GM12878 (cell line): ENCODE data around the gene DIP2B. TPM values are rescaled to one million over a fixed set of nuclear protein-coding genes. Genes with fewer than 3 reads are reported as not detected.

Source experiments
- ATAC-seq: fragments of 200-7000 bp; cut with Tn5 transposase; 3 replicates; pipeline ENCODE4 v1.9.1; 2020; ENCODE audit warnings: mild to moderate bottlenecking, moderate library complexity
- BruUV-seq: library from RNA; stranded (reverse); fragments of 400-500 nt; replicated peaks from 2 replicates; lab custom pipeline; 2021; lab: Mats Ljungman, UMichigan
- CTCF ChIA-PET: fragments of 300-600 bp; sonication (Branson Sonifier 250); formaldehyde crosslinking; extraction: SDS; loops from one replicate; lab custom pipeline; 2021; ENCODE audit warnings: inconsistent platforms; lab: Yijun Ruan, JAX
- POLR2A ChIA-PET: fragments of 350-600 bp; formaldehyde crosslinking; extraction: SDS; loops from one replicate; lab custom pipeline; 2021; ENCODE audit warnings: inconsistent platforms; lab: Charles Lee
- RAD21 ChIA-PET: fragments of 300-600 bp; sonication (Branson Sonifier 250); formaldehyde crosslinking; loops from one replicate; lab custom pipeline; 2023; ENCODE audit warnings: antibody characterized with exemption; ENCODE audit not compliant: unreplicated experiment; lab: Charles Lee
- SMC1A ChIA-PET: fragments of 300-600 bp; sonication (Branson Sonifier 250); formaldehyde crosslinking; loops from one replicate; lab custom pipeline; 2023; ENCODE audit not compliant: unreplicated experiment, uncharacterized antibody; lab: Charles Lee
- DNase-seq: peaks from one replicate; pipeline ENCODE4 v3.0.0-alpha.2; 2011; ENCODE audit warnings: low read depth, low spot score
- FAIRE-seq: peaks from 3 replicates; lab custom pipeline; 2011; peaks lifted over from hg19 to GRCh38; lab: Jason Lieb, UNC
- H2AFZ ChIP-seq: 2 replicates; pipeline ENCODE4 v1.6.0; 2011; ENCODE audit warnings: low read depth, low read length, control low read depth; ENCODE audit not compliant: control insufficient read depth
- H3K27ac ChIP-seq: 2 replicates; pipeline ENCODE4 v1.5.1; 2011; ENCODE audit warnings: control low read depth; ENCODE audit not compliant: control insufficient read depth, insufficient read depth
- H3K27me3 ChIP-seq, 2 experiments: replicated peaks in 1 of 2; 2 replicates each; pipeline versions ENCODE4 v1.6.0 to v1.6.1; 2011; ENCODE audit warnings: low read length in 1 of 2; ENCODE audit not compliant: control insufficient read depth in 2 of 2, insufficient read depth in 2 of 2
- H3K36me3 ChIP-seq, 2 experiments: 2 replicates each; pipeline ENCODE4 v1.5.1; 2011; ENCODE audit warnings: low read length in 1 of 2; ENCODE audit not compliant: control insufficient read depth in 2 of 2, insufficient read depth in 2 of 2
- H3K4me1 ChIP-seq: 2 replicates; pipeline ENCODE4 v1.6.1; 2011; ENCODE audit warnings: mild to moderate bottlenecking, low read length, moderate library complexity, mixed read lengths; ENCODE audit not compliant: control insufficient read depth, insufficient read depth
- H3K4me2 ChIP-seq: 2 replicates; pipeline ENCODE4 v1.6.0; 2011; ENCODE audit warnings: control low read depth; ENCODE audit not compliant: control insufficient read depth, insufficient read depth
- H3K4me3 ChIP-seq: fragments of 200-600 bp; sonication (generic); 2 replicates; pipeline ENCODE4 v1.5.1; 2016
- H3K79me2 ChIP-seq: 2 replicates; pipeline ENCODE4 v1.6.0; 2011; ENCODE audit warnings: low read length; ENCODE audit not compliant: control insufficient read depth, insufficient read depth
- H3K9ac ChIP-seq: 2 replicates; pipeline ENCODE4 v1.8.0; 2011; ENCODE audit warnings: low read length, control low read depth, mixed read lengths; ENCODE audit not compliant: control insufficient read depth, insufficient read depth
- H3K9me3 ChIP-seq: replicated peaks from 3 replicates; pipeline ENCODE4 v1.5.1; 2011; ENCODE audit warnings: mild to moderate bottlenecking, low read length; ENCODE audit not compliant: control insufficient read depth, insufficient read depth
- H4K20me1 ChIP-seq: 2 replicates; pipeline ENCODE4 v1.6.0; 2011; ENCODE audit not compliant: control insufficient read depth, insufficient read depth
- CREM ChIP-seq: IDR thresholded peaks from 2 replicates; pipeline ENCODE4 v1.6.1; 2014; ENCODE audit warnings: antibody characterized with exemption, low read depth
- NR2C1 ChIP-seq: fragments of 450-650 bp; IDR thresholded peaks from 2 replicates; pipeline ENCODE4 v1.6.1; 2017; ENCODE audit warnings: antibody characterized with exemption, mild to moderate bottlenecking, moderate library complexity
- RUNX3 ChIP-seq: IDR thresholded peaks from 2 replicates; pipeline ENCODE4 v1.6.1; 2012; ENCODE audit warnings: low read length, inconsistent platforms
- SPI1 ChIP-seq: IDR thresholded peaks from 2 replicates; pipeline ENCODE4 v1.6.1; 2011; ENCODE audit warnings: low read depth, mild to moderate bottlenecking, low read length, moderate library complexity, borderline replicate concordance; ENCODE audit not compliant: insufficient read depth
- SUZ12 ChIP-seq: fragments of 200-600 bp; sonication (generic); IDR thresholded peaks from one replicate; pipeline ENCODE4 v1.6.1; 2018; ENCODE audit warnings: antibody characterized with exemption, mild to moderate bottlenecking; ENCODE audit not compliant: unreplicated experiment
- WGBS: methylation state at CpG from one replicate; pipeline ENCODE4 v1.1.6; 2016; ENCODE audit warnings: low lambda C conversion rate; ENCODE audit not compliant: insufficient replicate concordance, insufficient coverage; ENCODE audit errors: missing lambda C conversion rate; 5-methylcytosine and 5-hydroxymethylcytosine counted together
- in situ Hi-C: fragments of 300-500 bp; cut with MboI; formaldehyde crosslinking; loops from 9 replicates; pipeline ENCODE4 v1.14.3; 2018; ENCODE audit warnings: mixed read lengths
- intact Hi-C: fragments of 100-400 bp; cut with micrococcal nuclease; formaldehyde crosslinking; loops from one replicate; pipeline ENCODE4 v1.14.2; 2022; ENCODE audit not compliant: unreplicated experiment
- polyA plus RNA-seq, 11 experiments: library from polyadenylated mRNA; depleted of rRNA in 4 of 11; unstranded in 6 of 11; stranded (reverse) in 5 of 11; fragments of >200 nt; fragmentation: Nextera tagmentation in 4 of 11; fragmentation: Illumina TruSeq in 1 of 11; extraction: Ambion mirVana in 4 of 11; extraction: Trizol in 1 of 11; gene quantifications; 1 replicate in 1 of 11; 2 replicates in 10 of 11; pipeline versions ENCODE4 v1.2.1 to v1.2.3, GENCODE V29; 2011 to 2016; ENCODE audit warnings: inconsistent platforms in 2 of 11, missing spikeins in 2 of 11, low read depth in 1 of 11
- total RNA-seq, 4 experiments: library from RNA; depleted of rRNA in 3 of 4; stranded (reverse); fragments of >200 nt in 3 of 4; fragmentation: Illumina TruSeq in 1 of 4; extraction: Trizol in 1 of 4; gene quantifications; 2 replicates each; pipeline versions ENCODE4 v1.2.1 to v1.2.3, GENCODE V29; 2013 to 2021
- TF ChIP-seq, protein P1 (sequence below): IDR thresholded peaks from 2 replicates; pipeline ENCODE4 v1.6.1; 2011; ENCODE audit warnings: low read depth, mild to moderate bottlenecking, low read length, moderate library complexity, borderline replicate concordance; ENCODE audit errors: extremely low read depth

DIP2B gene
- total and polyA plus RNA-seq, 10 of the 15 experiments (the other 5 are each of a cell fraction or from before 2014, with no cell fraction given), result 4.5 to 30.0 (median 18.6) TPM

DNA sequence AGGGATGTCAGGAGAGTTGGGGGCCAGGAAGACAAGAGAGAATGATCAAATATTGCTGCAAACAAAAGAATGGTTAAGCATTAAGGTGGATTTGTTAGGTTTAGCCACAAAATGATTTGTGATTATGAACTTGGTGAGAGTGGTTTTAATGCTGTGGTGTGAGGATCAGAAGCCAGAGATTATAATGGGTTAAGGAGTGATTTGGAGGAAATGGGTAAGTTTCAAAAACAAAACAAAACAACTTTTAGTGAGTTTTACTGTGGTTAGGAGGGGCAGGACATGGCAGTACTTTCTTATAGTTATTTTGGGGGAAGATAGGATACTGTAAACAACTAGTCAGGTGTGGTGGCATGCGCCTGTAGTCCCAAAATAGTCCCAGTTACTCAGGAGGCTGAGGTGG lies 24.0 kb downstream of the DIP2B start:
- intact Hi-C loops (no loop called here), in situ Hi-C loops (no loop called here)
- Histone ChIP-seq H2AFZ (no peak overlapping the region), H3K27ac (peak overlapping the region; percentile 4; the same call in 1 of the 2 replicates), H3K79me2 (peaks cover 59% of the 10 kb centered on the region), H3K4me3 (no peak overlapping the region), H4K20me1 (no peaks in the 10 kb centered on the region), H3K4me1 (peaks cover 50% of the 10 kb centered on the region), H3K36me3 (no peaks in the 10 kb centered on the region), H3K9me3 (no peaks in the 10 kb centered on the region; the same call in none of the 3 replicates), H3K4me2 (0 out of 2 replicates have a peak overlapping the region, but pooled peaks have one; percentile 7), H3K27me3 (no peaks in the 10 kb centered on the region), H3K9ac (no peak overlapping the region)
- TF ChIP-seq, protein P1, sequence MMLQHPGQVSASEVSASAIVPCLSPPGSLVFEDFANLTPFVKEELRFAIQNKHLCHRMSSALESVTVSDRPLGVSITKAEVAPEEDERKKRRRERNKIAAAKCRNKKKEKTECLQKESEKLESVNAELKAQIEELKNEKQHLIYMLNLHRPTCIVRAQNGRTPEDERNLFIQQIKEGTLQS, result no peak
- TF ChIP-seq RUNX3, result peak; percentile 36; the same call in 1 of the 2 replicates
- no peak for TF ChIP-seq SUZ12
- no peak for TF ChIP-seq NR2C1
- ATAC-seq (no peak), FAIRE-seq (no peak), DNase-seq (no peak)
- POLR2A ChIA-PET, result interaction anchor here (0.6 to 1.2 kb wide), 2 partner anchors 34 to 151 kb away, joined by 3 read pairs; no protein-coding TSS in a partner anchor
- CTCF ChIA-PET, result interaction anchor here (1.5 kb wide), 1 partner anchor 9 kb away, joined by 4 read pairs; no protein-coding TSS in a partner anchor
- RAD21 ChIA-PET, result interaction anchor here (1.1 kb wide), 1 partner anchor 20 kb away, joined by 5 read pairs; no protein-coding TSS in a partner anchor
- no TSS peak for BruUV-seq
- SMC1A ChIA-PET, result interaction anchor here (1.1 to 1.2 kb wide), 2 partner anchors 13 to 21 kb away, joined by 3 read pairs; no protein-coding TSS in a partner anchor
- WGBS, result 0% methylated on average over 1 of the region's 1 CpG

DNA sequence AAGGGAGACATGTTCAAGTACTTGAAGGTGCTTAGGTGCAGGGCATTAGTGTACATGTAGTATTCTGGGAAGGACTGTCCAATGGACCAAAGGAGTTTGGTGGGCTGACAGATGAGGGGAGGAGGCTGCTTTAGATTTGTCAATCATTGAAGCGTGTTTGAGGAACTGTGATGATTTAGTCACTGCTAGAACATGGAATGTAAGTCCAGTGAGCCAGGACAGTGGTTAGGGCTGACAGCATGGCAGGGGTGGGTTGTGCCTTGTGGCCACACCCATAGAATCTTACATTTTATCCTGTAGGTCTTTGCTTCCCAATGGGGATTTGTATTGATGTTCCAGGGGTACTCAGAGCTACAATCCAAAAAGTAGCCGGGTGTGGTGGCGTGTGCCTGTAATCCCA lies 24.6 kb downstream of the DIP2B start:
- POLR2A ChIA-PET, result interaction anchor here (0.8 kb wide), 1 partner anchor 9 kb away, joined by 3 read pairs; no protein-coding TSS in a partner anchor
- H3K4me2 ChIP-seq, result no peak overlapping the region
- TF ChIP-seq SPI1, result peak; percentile 17; the same call in 1 of the 2 replicates
- no peak for TF ChIP-seq CREM
- peaks cover 55% of the 10 kb centered on the region for H3K4me1 ChIP-seq
- no peaks in the 10 kb centered on the region for H3K36me3 ChIP-seq
- H3K9ac ChIP-seq, result no peak overlapping the region
- SMC1A ChIA-PET, result interaction anchor here (1.1 to 1.2 kb wide), 2 partner anchors 14 to 21 kb away, joined by 3 read pairs; no protein-coding TSS in a partner anchor
- H3K79me2 ChIP-seq, result peaks cover 59% of the 10 kb centered on the region
- no peak overlapping the region for H2AFZ ChIP-seq
- FAIRE-seq (no peak), DNase-seq (no peak), ATAC-seq (no peak)
- RAD21 ChIA-PET, result interaction anchor here (1.1 kb wide), 1 partner anchor 21 kb away, joined by 5 read pairs; no protein-coding TSS in a partner anchor
- no peaks in the 10 kb centered on the region; the same call in none of the 3 replicates for H3K9me3 ChIP-seq
- H3K27ac ChIP-seq, result no peak overlapping the region
- H3K4me3 ChIP-seq, result no peak overlapping the region
- no peaks in the 10 kb centered on the region for H3K27me3 ChIP-seq
- H4K20me1 ChIP-seq, result no peaks in the 10 kb centered on the region
- WGBS, result 77% methylated on average over 3 of the region's 3 CpGs
- CTCF ChIA-PET, result interaction anchor here (1.5 kb wide), 1 partner anchor 9 kb away, joined by 4 read pairs; no protein-coding TSS in a partner anchor
- BruUV-seq, result no TSS peak
- in situ Hi-C loops, result no loop called here
- intact Hi-C loops, result no loop called here
